ENCODE measurements around the gene MRGPRE.

Gene MRGPRE

DNA sequence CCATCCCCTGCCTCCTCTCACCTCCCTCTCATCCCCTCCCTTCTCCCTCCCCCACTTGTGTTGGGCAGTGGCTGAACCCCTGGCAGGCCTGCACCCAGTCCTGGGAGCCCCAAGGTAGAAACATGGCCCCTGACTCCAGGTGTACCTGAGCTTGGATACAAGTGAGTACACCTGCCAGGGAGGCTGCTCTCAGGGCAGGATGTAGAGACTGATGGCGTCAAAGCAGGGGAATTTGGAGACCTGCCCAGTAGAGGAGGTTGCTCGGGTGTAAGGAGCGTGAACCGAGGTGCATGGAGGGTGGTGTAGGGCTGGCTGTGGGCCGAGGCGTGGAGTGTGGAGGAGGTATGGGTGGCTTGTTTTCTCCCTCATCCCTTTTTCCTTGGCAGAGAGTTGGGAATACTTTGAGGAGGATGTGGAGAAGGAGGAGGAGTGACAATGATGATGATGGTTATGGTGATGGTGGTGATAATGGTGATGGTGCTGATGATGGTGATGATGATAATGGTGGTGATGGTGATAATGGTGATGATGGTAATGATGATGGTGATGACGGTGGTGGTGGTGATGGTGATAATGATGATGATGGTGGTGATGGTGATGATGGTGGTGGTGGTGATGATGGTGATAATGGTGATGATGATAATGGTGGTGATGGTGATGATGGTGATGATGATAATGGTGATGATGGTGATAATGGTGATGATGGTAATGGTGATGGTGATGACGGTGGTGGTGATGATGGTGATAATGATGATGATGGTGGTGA is 25.9 kb downstream of the MRGPRE start:
- Histone ChIP-seq H3K9ac (ENCODE audit: low read length) (no peak overlapping the region), H3K4me3 (ENCODE audit: low read depth, low read length) (no peak overlapping the region), H3K27me3 (ENCODE audit: control insufficient read depth, insufficient read depth, low read length) (peaks cover 77% of the 10 kb centered on the region), H3K36me3 (ENCODE audit: control insufficient read depth, insufficient read depth, low read length) (no peaks in the 10 kb centered on the region), H3K27ac (ENCODE audit: low read depth, low read length) (no peak overlapping the region), H3K4me1 (ENCODE audit: control insufficient read depth, insufficient read depth, low read length) (0 out of 2 replicates have a peak, but pooled peaks cover 7% of the 10 kb centered on the region), H3K9me3 (ENCODE audit: control insufficient read depth, insufficient read depth, low read depth, low read length) (no peaks in the 10 kb centered on the region)

DNA sequence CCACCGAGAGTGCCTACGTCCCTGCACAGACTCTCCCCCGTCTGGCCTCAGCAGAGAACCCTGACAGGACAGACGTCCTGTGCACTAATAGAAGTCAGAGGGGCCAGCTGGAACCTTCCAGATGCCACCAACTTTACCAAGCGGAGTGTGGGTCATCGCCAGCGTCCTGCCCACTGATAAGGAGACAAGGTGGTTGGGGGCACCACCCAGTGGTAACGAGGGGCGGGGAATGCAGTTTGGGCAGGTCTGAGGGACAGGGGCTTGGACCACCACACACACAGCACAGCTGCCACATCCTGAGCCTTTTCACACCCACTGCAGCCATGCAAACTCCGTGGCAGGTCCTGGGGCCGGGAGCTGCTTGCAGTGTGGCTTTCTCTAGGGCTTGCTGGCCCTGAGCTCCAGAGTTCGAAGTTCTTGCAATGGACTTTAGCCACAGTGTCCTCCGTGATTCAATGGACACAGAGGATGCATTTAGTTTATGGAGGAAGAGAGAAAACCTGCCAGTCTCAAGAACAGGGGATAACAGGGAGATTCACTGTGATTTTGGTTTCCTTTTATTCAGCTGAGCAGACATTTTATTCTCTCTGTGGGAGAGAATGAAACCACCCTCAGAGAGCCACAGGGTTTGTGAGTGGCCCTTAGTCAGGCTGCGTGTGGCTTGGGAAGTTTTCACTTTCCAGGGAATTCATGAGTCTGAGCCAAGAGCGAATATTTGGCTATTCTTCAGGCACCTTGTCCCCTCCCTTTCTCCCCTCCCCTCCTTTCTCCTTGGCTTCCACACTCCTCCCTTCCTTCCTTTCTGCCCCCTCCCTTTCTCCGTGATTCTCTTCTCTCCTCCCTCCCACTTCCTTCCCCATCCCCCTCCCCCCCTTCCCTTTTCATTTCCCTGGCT is 26.7 kb downstream of the MRGPRE start:
- Histone ChIP-seq H3K4me3 (ENCODE audit: low read depth, low read length) (no peak overlapping the region), H3K9me3 (ENCODE audit: control insufficient read depth, insufficient read depth, low read depth, low read length) (no peaks in the 10 kb centered on the region), H3K27ac (ENCODE audit: low read depth, low read length) (no peak overlapping the region), H3K4me1 (ENCODE audit: control insufficient read depth, insufficient read depth, low read length) (peaks cover 7% of the 10 kb centered on the region; the same call in 1 of the 2 replicates), H3K9ac (ENCODE audit: low read length) (no peak overlapping the region), H3K27me3 (ENCODE audit: control insufficient read depth, insufficient read depth, low read length) (peaks cover 81% of the 10 kb centered on the region), H3K36me3 (ENCODE audit: control insufficient read depth, insufficient read depth, low read length) (no peaks in the 10 kb centered on the region)

DNA sequence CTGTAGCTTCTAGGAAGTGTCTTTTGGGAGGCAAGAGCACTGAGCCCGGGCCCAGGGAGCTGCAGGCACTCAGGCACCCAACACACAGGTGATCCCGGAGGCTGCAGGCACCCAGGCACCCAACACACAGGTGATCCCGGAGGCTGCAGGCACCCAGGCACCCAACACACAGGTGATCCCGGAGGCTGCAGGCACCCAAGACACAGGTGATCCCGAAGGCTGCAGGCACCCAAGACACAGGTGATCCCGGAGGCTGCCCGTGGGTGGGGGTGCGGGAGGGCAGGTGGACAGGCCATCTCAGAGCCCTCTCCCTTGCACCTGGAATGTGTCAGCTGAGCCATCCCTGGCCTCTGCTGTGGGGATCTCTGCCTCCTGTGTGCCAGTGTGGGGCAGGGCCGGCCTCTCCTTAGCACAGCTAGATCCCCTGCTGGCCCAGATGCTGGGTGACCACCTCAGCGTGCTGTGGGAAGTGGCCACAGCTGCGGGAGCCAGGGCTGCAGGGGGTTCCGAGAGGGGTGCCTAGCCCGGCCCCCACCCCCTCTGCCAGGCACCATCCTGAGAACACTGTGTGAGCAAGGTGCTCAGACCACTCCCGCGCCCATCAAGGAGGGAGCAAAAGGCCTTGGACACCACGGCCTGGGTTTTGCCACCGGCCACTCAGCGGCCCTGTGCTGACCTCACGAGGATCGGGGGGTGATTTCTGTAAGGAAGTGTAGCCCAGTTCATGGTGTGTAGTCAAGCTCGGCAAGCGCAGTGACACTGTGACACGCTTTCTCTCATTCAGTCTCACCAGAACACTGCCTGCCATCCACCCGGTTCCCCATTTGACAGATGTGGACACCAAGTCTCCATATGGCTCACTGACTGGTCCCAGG is 27.8 kb downstream of the MRGPRE start:
- H3K9ac ChIP-seq (ENCODE audit: low read length), result no peak overlapping the region

DNA sequence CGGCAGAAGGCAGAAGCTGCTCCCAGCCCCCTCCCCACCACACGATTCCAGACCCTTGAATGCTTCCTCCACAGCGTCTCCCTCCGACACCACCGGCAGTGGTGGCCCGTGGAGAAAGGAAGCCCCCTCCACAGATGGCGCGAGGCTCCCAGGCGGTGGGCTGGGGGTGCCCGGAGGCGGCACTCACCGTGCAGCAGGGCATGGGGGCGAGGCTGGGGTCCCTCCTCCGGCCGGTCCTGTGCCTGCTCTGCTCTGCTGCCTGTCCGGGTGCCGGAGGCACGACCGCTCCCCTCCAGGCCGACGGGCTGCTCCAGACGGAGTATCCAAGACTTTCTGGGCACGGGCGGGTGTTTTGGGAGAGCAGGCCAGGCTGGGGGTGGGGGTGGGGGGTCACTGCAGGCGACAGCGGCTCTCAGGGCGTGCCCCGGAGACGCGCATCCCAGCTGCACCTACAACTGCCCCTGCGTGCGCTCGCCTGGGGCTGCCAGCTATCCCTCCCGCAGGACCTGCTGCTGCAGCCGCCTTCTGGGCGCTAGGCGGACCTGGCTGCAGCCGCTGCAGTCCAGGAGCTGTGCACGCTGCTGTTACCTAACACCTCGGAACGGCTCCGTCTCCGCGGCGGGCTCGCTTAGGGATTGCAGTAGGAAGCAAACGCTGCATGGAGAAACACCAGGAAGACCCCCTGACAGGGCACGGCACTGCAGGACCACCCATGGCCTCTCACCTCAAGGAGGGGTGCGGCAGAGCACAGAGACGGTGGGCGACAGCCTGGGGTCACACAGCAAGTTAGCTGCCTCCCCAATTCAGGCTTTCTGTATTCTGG is 28.8 kb downstream of the MRGPRE start:
- Histone ChIP-seq H3K27ac (ENCODE audit: low read depth, low read length) (no peak overlapping the region), H3K9me3 (ENCODE audit: control insufficient read depth, insufficient read depth, low read depth, low read length) (no peaks in the 10 kb centered on the region), H3K4me1 (ENCODE audit: control insufficient read depth, insufficient read depth, low read length) (peaks cover 7% of the 10 kb centered on the region; the same call in 1 of the 2 replicates), H3K9ac (ENCODE audit: low read length) (no peak overlapping the region), H3K27me3 (ENCODE audit: control insufficient read depth, insufficient read depth, low read length) (peaks cover 70% of the 10 kb centered on the region), H3K36me3 (ENCODE audit: control insufficient read depth, insufficient read depth, low read length) (no peaks in the 10 kb centered on the region), H3K4me3 (ENCODE audit: low read depth, low read length) (peak overlapping the region; percentile 62)

More for the DNA sequence above, 27.8 kb downstream of the MRGPRE start:
- Histone ChIP-seq H3K4me3 (ENCODE audit: low read depth, low read length) (no peak overlapping the region), H3K4me1 (ENCODE audit: control insufficient read depth, insufficient read depth, low read length) (peaks cover 7% of the 10 kb centered on the region; the same call in 1 of the 2 replicates), H3K36me3 (ENCODE audit: control insufficient read depth, insufficient read depth, low read length) (no peaks in the 10 kb centered on the region), H3K9me3 (ENCODE audit: control insufficient read depth, insufficient read depth, low read depth, low read length) (no peaks in the 10 kb centered on the region), H3K27ac (ENCODE audit: low read depth, low read length) (no peak overlapping the region), H3K27me3 (ENCODE audit: control insufficient read depth, insufficient read depth, low read length) (peaks cover 78% of the 10 kb centered on the region)

DNA sequence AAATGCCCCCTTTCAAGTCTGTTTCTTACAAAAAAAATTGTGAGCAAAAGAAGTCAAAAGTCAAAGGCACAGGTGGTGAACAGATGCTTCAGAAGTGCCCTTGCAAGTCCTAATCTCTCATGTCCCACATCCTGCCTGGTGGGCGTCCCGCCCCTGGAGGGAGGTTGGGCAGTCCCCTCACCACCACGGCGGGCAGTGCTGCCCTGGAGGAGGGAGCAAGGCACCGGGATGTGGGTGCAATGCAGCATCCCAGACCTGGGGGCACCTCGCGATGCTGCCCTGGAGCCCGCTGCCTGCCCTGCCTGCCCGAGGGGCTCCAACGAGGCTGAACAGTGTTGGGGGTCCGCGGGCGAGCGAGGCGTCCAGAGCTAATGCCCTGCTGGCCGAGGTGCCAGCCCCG is 29.5 kb downstream of the MRGPRE start:
- Histone ChIP-seq H3K9ac (ENCODE audit: low read length) (no peak overlapping the region), H3K9me3 (ENCODE audit: control insufficient read depth, insufficient read depth, low read depth, low read length) (no peaks in the 10 kb centered on the region), H3K4me1 (ENCODE audit: control insufficient read depth, insufficient read depth, low read length) (peaks cover 7% of the 10 kb centered on the region; the same call in 1 of the 2 replicates), H3K27ac (ENCODE audit: low read depth, low read length) (no peak overlapping the region), H3K4me3 (ENCODE audit: low read depth, low read length) (peak overlapping the region; percentile 62), H3K36me3 (ENCODE audit: control insufficient read depth, insufficient read depth, low read length) (no peaks in the 10 kb centered on the region), H3K27me3 (ENCODE audit: control insufficient read depth, insufficient read depth, low read length) (peaks cover 66% of the 10 kb centered on the region)

DNA sequence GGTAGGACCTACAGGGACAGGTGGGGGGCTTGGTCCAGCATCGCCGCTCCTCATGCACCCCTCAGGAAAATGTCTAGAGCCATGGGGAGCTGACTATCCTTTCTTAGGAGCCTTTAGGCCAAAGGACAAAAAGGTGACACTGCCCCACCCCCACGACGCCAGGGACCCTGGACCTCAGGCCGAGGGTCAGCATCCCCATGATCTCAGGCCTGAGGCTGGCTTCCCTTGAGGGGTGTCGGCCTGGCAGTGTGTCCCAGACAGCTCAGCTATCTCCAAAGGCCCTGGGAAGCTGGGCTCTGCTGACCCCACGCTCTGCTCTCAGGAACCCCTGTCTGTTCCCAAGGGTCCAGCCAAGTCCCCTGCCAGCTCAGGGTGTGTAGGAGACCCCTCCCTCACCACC is 29.9 kb downstream of the MRGPRE start:
- no peak overlapping the region for H3K9ac ChIP-seq (ENCODE audit: low read length)
- peaks cover 7% of the 10 kb centered on the region; the same call in 1 of the 2 replicates for H3K4me1 ChIP-seq (ENCODE audit: control insufficient read depth, insufficient read depth, low read length)
- H3K9me3 ChIP-seq (ENCODE audit: control insufficient read depth, insufficient read depth, low read depth, low read length), result no peaks in the 10 kb centered on the region
- peaks cover 62% of the 10 kb centered on the region for H3K27me3 ChIP-seq (ENCODE audit: control insufficient read depth, insufficient read depth, low read length)
- no peak overlapping the region for H3K4me3 ChIP-seq (ENCODE audit: low read depth, low read length)
- H3K36me3 ChIP-seq (ENCODE audit: control insufficient read depth, insufficient read depth, low read length), result no peaks in the 10 kb centered on the region
- H3K27ac ChIP-seq (ENCODE audit: low read depth, low read length), result no peak overlapping the region

DNA sequence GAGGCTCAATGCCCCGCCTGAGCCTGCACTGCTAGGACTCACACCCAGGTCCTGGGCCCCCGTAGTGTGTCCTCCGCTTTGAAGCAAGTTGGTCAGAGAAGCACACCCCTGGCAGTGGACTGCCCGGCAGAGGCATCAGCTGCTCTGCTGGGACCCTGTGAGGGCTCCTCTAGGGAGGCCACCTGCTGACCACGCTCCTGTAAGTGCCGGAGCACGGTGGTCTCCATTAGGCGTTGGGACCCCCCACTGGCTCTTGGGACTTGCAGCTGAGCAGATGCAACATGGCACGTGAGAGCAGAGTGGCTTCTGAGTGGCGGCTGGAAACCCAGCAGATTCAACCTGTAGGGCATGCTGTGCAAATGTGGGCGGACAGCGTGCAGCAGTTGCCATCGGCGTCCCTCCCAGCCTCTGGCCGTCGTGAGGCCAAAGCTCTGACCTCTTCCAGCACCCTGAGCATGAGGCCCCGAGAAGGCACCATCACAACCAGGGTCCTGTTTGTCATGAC is 30.5 kb downstream of the MRGPRE start:
- no peak overlapping the region for H3K4me3 ChIP-seq (ENCODE audit: low read depth, low read length)
- peaks cover 58% of the 10 kb centered on the region for H3K27me3 ChIP-seq (ENCODE audit: control insufficient read depth, insufficient read depth, low read length)
- H3K9ac ChIP-seq (ENCODE audit: low read length), result no peak overlapping the region
- no peaks in the 10 kb centered on the region for H3K9me3 ChIP-seq (ENCODE audit: control insufficient read depth, insufficient read depth, low read depth, low read length)
- no peaks in the 10 kb centered on the region for H3K36me3 ChIP-seq (ENCODE audit: control insufficient read depth, insufficient read depth, low read length)
- peaks cover 7% of the 10 kb centered on the region; the same call in 1 of the 2 replicates for H3K4me1 ChIP-seq (ENCODE audit: control insufficient read depth, insufficient read depth, low read length)
- no peak overlapping the region for H3K27ac ChIP-seq (ENCODE audit: low read depth, low read length)

DNA sequence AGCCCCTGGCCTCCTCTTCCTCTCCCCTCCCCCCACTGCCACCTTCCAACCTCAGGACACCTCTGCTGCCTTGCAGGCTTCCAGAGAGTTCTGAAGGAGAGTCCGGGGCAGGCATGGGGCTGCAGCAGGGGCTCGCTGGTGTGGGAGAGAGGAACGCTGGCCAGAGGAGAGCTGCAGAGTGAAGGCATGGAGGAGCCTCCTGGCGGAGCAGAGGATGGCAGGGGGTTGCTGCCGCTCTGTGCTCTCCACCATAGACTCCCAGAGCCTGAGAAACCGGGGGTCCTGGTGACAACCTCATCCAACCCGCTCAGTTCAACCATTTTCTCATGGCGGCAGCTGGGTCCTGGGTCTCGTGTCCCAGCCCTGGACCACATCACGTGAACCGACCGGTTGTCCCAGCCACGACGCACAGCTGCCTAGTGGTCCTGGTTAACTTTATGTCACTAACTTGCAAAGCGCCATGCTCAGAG is 31.1 kb downstream of the MRGPRE start:
- Histone ChIP-seq H3K36me3 (ENCODE audit: control insufficient read depth, insufficient read depth, low read length) (no peaks in the 10 kb centered on the region), H3K27ac (ENCODE audit: low read depth, low read length) (no peak overlapping the region), H3K27me3 (ENCODE audit: control insufficient read depth, insufficient read depth, low read length) (peaks cover 52% of the 10 kb centered on the region), H3K9ac (ENCODE audit: low read length) (no peak overlapping the region), H3K9me3 (ENCODE audit: control insufficient read depth, insufficient read depth, low read depth, low read length) (no peaks in the 10 kb centered on the region), H3K4me3 (ENCODE audit: low read depth, low read length) (no peak overlapping the region), H3K4me1 (ENCODE audit: control insufficient read depth, insufficient read depth, low read length) (peaks cover 7% of the 10 kb centered on the region; the same call in 1 of the 2 replicates)

DNA sequence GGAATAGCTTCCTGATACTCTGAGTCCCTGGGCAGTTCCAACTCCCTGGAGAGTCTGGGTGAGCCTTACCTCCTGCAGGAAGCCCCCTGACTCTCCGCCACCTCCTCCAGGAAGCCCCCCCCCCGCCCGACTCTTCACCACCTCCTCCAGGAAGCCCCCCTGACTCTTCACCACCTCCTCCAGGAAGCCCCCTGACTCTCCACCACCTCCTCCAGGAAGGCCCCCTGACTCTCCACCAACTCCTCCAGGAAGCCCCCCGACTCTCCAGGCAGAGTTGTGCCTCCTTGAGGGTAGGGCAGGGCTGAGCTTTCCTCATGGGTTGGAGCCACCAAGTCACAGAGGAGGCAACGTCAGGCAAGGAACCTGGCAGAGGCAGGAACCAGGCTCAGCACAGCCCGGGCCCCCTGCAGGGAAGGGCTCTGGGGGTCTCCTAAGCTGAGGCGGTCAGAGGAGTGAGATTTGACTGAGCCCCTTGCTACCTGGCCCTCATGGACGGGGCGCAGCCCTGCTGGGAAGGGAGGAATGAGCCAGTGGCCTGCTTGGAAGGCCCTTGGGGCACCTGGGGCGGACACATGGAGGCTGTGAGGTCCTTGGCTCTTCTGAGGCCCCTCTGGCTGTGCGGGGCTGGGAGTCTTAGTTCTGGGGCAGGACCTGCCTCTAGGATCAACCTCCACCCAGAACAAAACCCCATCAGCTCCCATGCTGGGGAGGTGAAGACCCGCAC is 31.7 kb downstream of the MRGPRE start:
- Histone ChIP-seq H3K9ac (ENCODE audit: low read length) (no peak overlapping the region), H3K4me3 (ENCODE audit: low read depth, low read length) (no peak overlapping the region), H3K27me3 (ENCODE audit: control insufficient read depth, insufficient read depth, low read length) (peaks cover 46% of the 10 kb centered on the region), H3K9me3 (ENCODE audit: control insufficient read depth, insufficient read depth, low read depth, low read length) (no peaks in the 10 kb centered on the region), H3K4me1 (ENCODE audit: control insufficient read depth, insufficient read depth, low read length) (peaks cover 7% of the 10 kb centered on the region; the same call in 1 of the 2 replicates), H3K27ac (ENCODE audit: low read depth, low read length) (no peak overlapping the region), H3K36me3 (ENCODE audit: control insufficient read depth, insufficient read depth, low read length) (no peaks in the 10 kb centered on the region)

Data from HUES6 (cell line).